H9 (cell line): ENCODE results near the gene GRIN2A. TPM values are rescaled to one million over a fixed set of nuclear protein-coding genes. Genes with fewer than 3 reads are reported as not detected.

Experiments
- DNase-seq: peaks from one replicate; pipeline ENCODE4 v3.0.0-alpha.2; 2017
- H2AFZ ChIP-seq: one replicate; pipeline ENCODE4 v1.6.1; 2013; ENCODE audit warnings: mild to moderate bottlenecking, low read length, control low read depth, moderate library complexity
- H2AK5ac ChIP-seq: 2 replicates; pipeline ENCODE4 v1.6.1; 2013; ENCODE audit warnings: low read length, control low read depth, mixed read lengths; ENCODE audit not compliant: insufficient read length
- H2BK120ac ChIP-seq: one replicate; pipeline ENCODE4 v1.6.1; 2013; ENCODE audit warnings: low read depth, mild to moderate bottlenecking, low read length, control low read depth, inconsistent platforms; ENCODE audit not compliant: poor library complexity, severe bottlenecking
- H2BK12ac ChIP-seq: 2 replicates; pipeline ENCODE4 v1.6.1; 2013; ENCODE audit warnings: low read length, control low read depth, mixed read lengths, low read depth; ENCODE audit not compliant: insufficient read length
- H2BK15ac ChIP-seq: 2 replicates; pipeline ENCODE4 v1.6.1; 2013; ENCODE audit warnings: low read depth, low read length, control low read depth
- H2BK20ac ChIP-seq: one replicate; pipeline ENCODE4 v1.6.1; 2013; ENCODE audit warnings: low read depth, mild to moderate bottlenecking, low read length, control low read depth, inconsistent platforms; ENCODE audit not compliant: poor library complexity, severe bottlenecking
- H2BK5ac ChIP-seq: 2 replicates; pipeline ENCODE4 v1.6.1; 2013; ENCODE audit warnings: low read length, control low read depth, mixed read lengths; ENCODE audit not compliant: insufficient read length
- H3K14ac ChIP-seq: 2 replicates; pipeline ENCODE4 v1.6.1; 2013; ENCODE audit warnings: low read length, control low read depth; ENCODE audit not compliant: insufficient read depth
- H3K18ac ChIP-seq: 2 replicates; pipeline ENCODE4 v1.6.1; 2013; ENCODE audit warnings: low read depth, mild to moderate bottlenecking, mixed read lengths, low read length, control low read depth; ENCODE audit not compliant: insufficient read length
- H3K23ac ChIP-seq: 2 replicates; pipeline ENCODE4 v1.6.1; 2013; ENCODE audit warnings: low read length, control low read depth, mixed read lengths, low read depth; ENCODE audit not compliant: insufficient read length
- H3K23me2 ChIP-seq: 2 replicates; pipeline ENCODE4 v1.6.1; 2013; ENCODE audit warnings: low read depth, mild to moderate bottlenecking, mixed read lengths, low read length, control low read depth; ENCODE audit not compliant: insufficient read length, poor library complexity, severe bottlenecking
- H3K27ac ChIP-seq: 2 replicates; pipeline ENCODE4 v1.5.1; 2013; ENCODE audit warnings: low read length, control low read depth, mixed read lengths, low read depth; ENCODE audit not compliant: insufficient read length
- H3K27me3 ChIP-seq: 2 replicates; pipeline ENCODE4 v1.6.1; 2013; ENCODE audit warnings: low read length, control low read depth, inconsistent platforms; ENCODE audit not compliant: insufficient read depth
- H3K4ac ChIP-seq: 2 replicates; pipeline ENCODE4 v1.6.1; 2013; ENCODE audit warnings: low read depth, mild to moderate bottlenecking, control low read depth, inconsistent platforms, low read length, moderate library complexity
- H3K4me1 ChIP-seq: 2 replicates; pipeline ENCODE4 v1.6.1; 2013; ENCODE audit warnings: low read length, control low read depth, inconsistent platforms; ENCODE audit not compliant: insufficient read depth
- H3K4me2 ChIP-seq: 2 replicates; pipeline ENCODE4 v1.6.1; 2013; ENCODE audit warnings: low read length, control low read depth, mixed read lengths; ENCODE audit not compliant: insufficient read length, insufficient read depth
- H3K56ac ChIP-seq: 2 replicates; pipeline ENCODE4 v1.6.1; 2013; ENCODE audit warnings: low read depth, mild to moderate bottlenecking, mixed read lengths, low read length, control low read depth; ENCODE audit not compliant: insufficient read length
- H3K79me1 ChIP-seq: 2 replicates; pipeline ENCODE4 v1.6.1; 2013; ENCODE audit warnings: low read depth, mild to moderate bottlenecking, moderate library complexity, low read length, control low read depth, inconsistent platforms; ENCODE audit not compliant: insufficient read depth, poor library complexity, severe bottlenecking
- H3K79me2 ChIP-seq: 2 replicates; pipeline ENCODE4 v1.6.1; 2013; ENCODE audit warnings: low read length, control low read depth, inconsistent platforms; ENCODE audit not compliant: insufficient read depth
- H3K9ac ChIP-seq: 2 replicates; pipeline ENCODE4 v1.6.1; 2013; ENCODE audit warnings: low read length, control low read depth, mixed read lengths; ENCODE audit not compliant: insufficient read length; ENCODE audit errors: extremely low read depth
- H3K9me3 ChIP-seq: one replicate; pipeline ENCODE4 v1.6.1; 2013; ENCODE audit warnings: low read depth, low read length, inconsistent platforms; ENCODE audit not compliant: control insufficient read depth
- H3T11ph ChIP-seq: one replicate; pipeline ENCODE4 v1.6.1; 2013; ENCODE audit warnings: mild to moderate bottlenecking, low read length, control low read depth, inconsistent platforms
- H4K20me1 ChIP-seq: one replicate; pipeline ENCODE4 v1.6.1; 2013; ENCODE audit not compliant: control insufficient read depth, insufficient read length, insufficient read depth
- H4K5ac ChIP-seq: 2 replicates; pipeline ENCODE4 v1.6.1; 2013; ENCODE audit warnings: low read depth, mild to moderate bottlenecking, mixed read lengths, low read length, control low read depth; ENCODE audit not compliant: insufficient read length
- H4K8ac ChIP-seq: replicated peaks from 2 replicates; pipeline ENCODE4 v1.6.1; 2013; ENCODE audit warnings: low read length, control low read depth, mixed read lengths, low read depth; ENCODE audit not compliant: insufficient read length
- H4K91ac ChIP-seq: 2 replicates; pipeline ENCODE4 v1.6.1; 2013; ENCODE audit warnings: low read depth, mild to moderate bottlenecking, moderate library complexity, mixed read lengths, low read length, control low read depth; ENCODE audit not compliant: insufficient read length
- H3K27ac Mint-ChIP-seq, 3 experiments: 2 replicates in 2 of 3; 3 replicates in 1 of 3; pipeline ENCODE4 v1.8.0; 2020 to 2021; ENCODE audit warnings: mixed read lengths in 3 of 3, mild to moderate bottlenecking in 1 of 3, moderate library complexity in 1 of 3
- H3K27me3 Mint-ChIP-seq: 2 replicates; pipeline ENCODE4 v1.8.0; 2021; ENCODE audit warnings: low read depth, mild to moderate bottlenecking, moderate library complexity, mixed read lengths
- H3K36me3 Mint-ChIP-seq, 3 experiments: 2 replicates in 2 of 3; 3 replicates in 1 of 3; pipeline ENCODE4 v1.8.0; 2020 to 2021; ENCODE audit warnings: low read depth in 3 of 3, mixed read lengths in 3 of 3; ENCODE audit not compliant: insufficient read depth in 1 of 3
- H3K4me1 Mint-ChIP-seq, 2 experiments: 2 replicates each; pipeline ENCODE4 v1.8.0; 2020; ENCODE audit warnings: mixed read lengths in 2 of 2
- H3K4me3 Mint-ChIP-seq, 2 experiments: 2 replicates in 1 of 2; 3 replicates in 1 of 2; pipeline ENCODE4 v1.8.0; 2020 to 2021; ENCODE audit warnings: mild to moderate bottlenecking in 2 of 2, mixed read lengths in 2 of 2, moderate library complexity in 1 of 2
- H3K9me3 Mint-ChIP-seq, 2 experiments: 2 replicates in 1 of 2; 3 replicates in 1 of 2; pipeline ENCODE4 v1.8.0; 2020; ENCODE audit warnings: mild to moderate bottlenecking in 2 of 2, mixed read lengths in 2 of 2, moderate library complexity in 1 of 2
- WGBS: extraction: QIAGEN DNeasy Blood & Tissue Kit; methylation state at CpG from one replicate; pipeline ENCODE4 v1.1.7; 2013; ENCODE audit warnings: missing lambda C conversion rate, low lambda C conversion rate, mixed read lengths; ENCODE audit not compliant: insufficient read length; ENCODE audit errors: extremely low coverage; 5-methylcytosine and 5-hydroxymethylcytosine counted together
- total RNA-seq: library from RNA; stranded (reverse); gene quantifications from 2 replicates; pipeline ENCODE4 v1.2.1, GENCODE V29; 2021
- TF ChIP-seq, protein P1 (sequence below): fragments of 200-600 bp; sonication (generic); conservative IDR thresholded peaks from 3 replicates; pipeline ENCODE4 v1.8.0; 2021; ENCODE audit warnings: antibody characterized with exemption, mild to moderate bottlenecking

The GRIN2A gene
- total RNA-seq, 1 experiment from 2014 or later = 1.5 TPM

DNA sequence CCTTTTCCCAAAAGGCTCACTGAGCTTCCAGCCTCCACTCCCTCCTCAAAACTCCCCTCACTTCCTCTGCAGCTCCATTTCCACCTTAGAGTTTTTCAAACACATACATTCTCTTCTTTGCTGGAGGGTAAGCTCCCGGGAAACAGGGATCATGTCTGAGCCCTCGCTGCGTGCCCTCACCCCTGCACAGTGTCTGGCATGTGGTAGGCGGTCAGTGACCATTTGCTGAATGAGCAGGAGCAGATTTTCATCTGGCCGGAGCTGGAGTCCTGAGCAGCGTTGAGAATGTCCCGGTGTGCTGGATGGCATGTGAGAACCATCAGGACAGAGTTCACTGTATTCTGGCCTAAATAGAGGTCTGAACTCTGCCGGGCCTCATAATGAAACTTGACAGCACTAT lies 274.5 kb downstream of the GRIN2A start:
- Histone ChIP-seq H3K4me1 (no peaks in the 10 kb centered on the region), H4K20me1 (no peaks in the 10 kb centered on the region), H2BK20ac (no peak overlapping the region), H3K4ac (no peak overlapping the region), H3K9me3 (no peaks in the 10 kb centered on the region), H4K5ac (no peak overlapping the region), H2AK5ac (no peak overlapping the region), H3K23ac (no peak overlapping the region), H3K27me3 (no peaks in the 10 kb centered on the region), H3K79me1 (no peaks in the 10 kb centered on the region), H2BK12ac (no peak overlapping the region), H2AFZ (no peak overlapping the region), H4K8ac (no peak overlapping the region), H3K14ac (no peak overlapping the region), H3K27ac (no peak overlapping the region), H3T11ph (no peak overlapping the region), H2BK15ac (no peak overlapping the region), H3K79me2 (no peaks in the 10 kb centered on the region), H4K91ac (no peak overlapping the region), H2BK5ac (no peak overlapping the region), H3K23me2 (peaks cover 2% of the 10 kb centered on the region), H3K18ac (peak overlapping the region; percentile 7), H3K9ac (no peak overlapping the region), H3K56ac (no peak overlapping the region), H3K4me2 (no peak overlapping the region), H2BK120ac (no peak overlapping the region)
- Mint-ChIP-seq H3K4me3 (no peak overlapping the region), H3K36me3 (no peaks in the 10 kb centered on the region), H3K27ac (no peak overlapping the region), H3K9me3 (no peaks in the 10 kb centered on the region), H3K4me1 (no peaks in the 10 kb centered on the region), H3K27me3 (no peaks in the 10 kb centered on the region; the same call in none of the 2 replicates)
- no CpG with 5 or more reads among the region's 8 CpGs for WGBS
- TF ChIP-seq, protein P1, sequence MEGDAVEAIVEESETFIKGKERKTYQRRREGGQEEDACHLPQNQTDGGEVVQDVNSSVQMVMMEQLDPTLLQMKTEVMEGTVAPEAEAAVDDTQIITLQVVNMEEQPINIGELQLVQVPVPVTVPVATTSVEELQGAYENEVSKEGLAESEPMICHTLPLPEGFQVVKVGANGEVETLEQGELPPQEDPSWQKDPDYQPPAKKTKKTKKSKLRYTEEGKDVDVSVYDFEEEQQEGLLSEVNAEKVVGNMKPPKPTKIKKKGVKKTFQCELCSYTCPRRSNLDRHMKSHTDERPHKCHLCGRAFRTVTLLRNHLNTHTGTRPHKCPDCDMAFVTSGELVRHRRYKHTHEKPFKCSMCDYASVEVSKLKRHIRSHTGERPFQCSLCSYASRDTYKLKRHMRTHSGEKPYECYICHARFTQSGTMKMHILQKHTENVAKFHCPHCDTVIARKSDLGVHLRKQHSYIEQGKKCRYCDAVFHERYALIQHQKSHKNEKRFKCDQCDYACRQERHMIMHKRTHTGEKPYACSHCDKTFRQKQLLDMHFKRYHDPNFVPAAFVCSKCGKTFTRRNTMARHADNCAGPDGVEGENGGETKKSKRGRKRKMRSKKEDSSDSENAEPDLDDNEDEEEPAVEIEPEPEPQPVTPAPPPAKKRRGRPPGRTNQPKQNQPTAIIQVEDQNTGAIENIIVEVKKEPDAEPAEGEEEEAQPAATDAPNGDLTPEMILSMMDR = no peak
- DNase-seq = no peak
